ENCODE results near the gene MAPKBP1.

MAPKBP1 gene

DNA sequence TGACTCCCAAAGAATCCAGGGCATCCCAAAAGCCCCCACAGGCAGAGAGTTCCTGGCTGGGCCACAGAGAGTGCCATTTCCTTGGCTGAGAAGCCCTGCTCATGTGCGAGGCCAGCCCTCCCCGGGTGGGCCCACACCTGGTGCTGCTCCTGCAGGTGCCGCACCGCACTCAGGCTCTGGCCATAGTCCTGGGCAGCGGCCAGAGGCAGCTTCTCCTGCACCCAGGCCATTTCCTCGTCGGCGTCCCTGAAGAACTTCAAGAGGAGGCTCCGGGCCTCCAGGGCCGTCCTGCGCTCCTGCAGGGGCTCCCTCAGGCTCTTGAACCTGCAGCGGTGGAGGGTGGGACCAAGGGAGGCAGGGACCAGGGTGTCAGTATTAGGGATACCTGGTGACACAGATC is 82.4 kb downstream of the MAPKBP1 start:
- TF ChIP-seq, protein P1, sequence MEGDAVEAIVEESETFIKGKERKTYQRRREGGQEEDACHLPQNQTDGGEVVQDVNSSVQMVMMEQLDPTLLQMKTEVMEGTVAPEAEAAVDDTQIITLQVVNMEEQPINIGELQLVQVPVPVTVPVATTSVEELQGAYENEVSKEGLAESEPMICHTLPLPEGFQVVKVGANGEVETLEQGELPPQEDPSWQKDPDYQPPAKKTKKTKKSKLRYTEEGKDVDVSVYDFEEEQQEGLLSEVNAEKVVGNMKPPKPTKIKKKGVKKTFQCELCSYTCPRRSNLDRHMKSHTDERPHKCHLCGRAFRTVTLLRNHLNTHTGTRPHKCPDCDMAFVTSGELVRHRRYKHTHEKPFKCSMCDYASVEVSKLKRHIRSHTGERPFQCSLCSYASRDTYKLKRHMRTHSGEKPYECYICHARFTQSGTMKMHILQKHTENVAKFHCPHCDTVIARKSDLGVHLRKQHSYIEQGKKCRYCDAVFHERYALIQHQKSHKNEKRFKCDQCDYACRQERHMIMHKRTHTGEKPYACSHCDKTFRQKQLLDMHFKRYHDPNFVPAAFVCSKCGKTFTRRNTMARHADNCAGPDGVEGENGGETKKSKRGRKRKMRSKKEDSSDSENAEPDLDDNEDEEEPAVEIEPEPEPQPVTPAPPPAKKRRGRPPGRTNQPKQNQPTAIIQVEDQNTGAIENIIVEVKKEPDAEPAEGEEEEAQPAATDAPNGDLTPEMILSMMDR (IDR thresholded peaks at IDR 0.05; ENCODE audit: low read length, missing control alignments), result no peak
- DNase-seq (ENCODE audit: low read depth), result no peak
- no peak overlapping the region for H3K4me3 ChIP-seq (replicated peaks; ENCODE audit: low read depth, low read length)

- TF ChIP-seq, protein P1 (IDR thresholded peaks at IDR 0.05; ENCODE audit: low read length, missing control alignments), result no peak
- no peak for DNase-seq (ENCODE audit: low read depth)
- no peak overlapping the region for H3K4me3 ChIP-seq (replicated peaks; ENCODE audit: low read depth, low read length)
Measured at GRCh38 chr15:41857316-41857715, 83.0 kb downstream of the MAPKBP1 start.

GRCh38 chr15:41858756-41859155 is 84.5 kb downstream of the MAPKBP1 start:
- DNase-seq (ENCODE audit: low read depth), result no peak
- TF ChIP-seq, protein P1 (IDR thresholded peaks at IDR 0.05; ENCODE audit: low read length, missing control alignments), result no peak
- H3K4me3 ChIP-seq (replicated peaks; ENCODE audit: low read depth, low read length), result no peak overlapping the region

DNA sequence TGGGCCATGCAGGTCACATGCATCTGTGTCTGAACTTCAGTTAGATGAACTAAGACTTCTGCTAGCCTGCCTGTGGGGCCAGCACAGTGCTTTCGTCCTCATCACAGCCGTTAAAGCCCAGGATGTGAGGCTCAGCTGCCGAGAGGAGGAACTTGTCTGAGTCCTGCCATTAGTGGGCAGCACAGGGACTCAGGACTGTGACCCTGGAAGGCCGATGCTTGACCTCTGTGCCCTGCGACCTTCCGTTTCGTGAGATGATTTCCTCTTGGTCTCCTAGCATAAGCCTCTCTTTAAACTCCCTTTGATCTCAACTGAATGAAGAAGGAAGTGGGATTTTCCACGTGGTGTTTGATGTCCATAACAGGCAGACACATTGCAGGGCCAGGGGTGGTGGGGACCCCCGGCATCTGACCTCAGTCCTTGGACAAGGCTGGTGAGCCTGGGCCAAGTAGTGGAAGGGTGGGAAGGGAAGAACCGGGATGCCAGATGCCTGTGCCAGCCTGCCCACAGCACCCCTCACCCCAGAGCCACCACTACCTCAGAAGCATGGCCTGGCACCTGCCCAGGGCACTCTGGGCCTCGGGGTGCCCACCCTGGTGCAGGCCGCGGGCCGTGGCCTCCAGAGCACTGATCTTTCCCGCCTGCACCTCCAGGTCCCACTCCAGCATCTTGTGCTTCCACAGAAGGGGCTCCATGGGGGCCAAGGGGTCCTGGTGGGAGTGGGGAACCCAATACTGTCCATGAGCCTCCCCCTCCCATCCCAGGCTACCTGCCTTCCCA is 86.0 kb downstream of the MAPKBP1 start:
- TF ChIP-seq, protein P1 (IDR thresholded peaks at IDR 0.05; ENCODE audit: low read length, missing control alignments), result peak; percentile 15
- no peak for DNase-seq (ENCODE audit: low read depth)
- H3K4me3 ChIP-seq (replicated peaks; ENCODE audit: low read depth, low read length), result no peak overlapping the region

GRCh38 chr15:41861736-41862356 is 87.6 kb downstream of the MAPKBP1 start:
- DNase-seq (ENCODE audit: low read depth), result no peak
- no peak overlapping the region for H3K4me3 ChIP-seq (replicated peaks; ENCODE audit: low read depth, low read length)
- TF ChIP-seq, protein P1 (IDR thresholded peaks at IDR 0.05; ENCODE audit: low read length, missing control alignments), result no peak

- H3K4me3 ChIP-seq (replicated peaks; ENCODE audit: low read depth, low read length), result no peak overlapping the region
- DNase-seq (ENCODE audit: low read depth), result no peak
- TF ChIP-seq, protein P1 (IDR thresholded peaks at IDR 0.05; ENCODE audit: low read length, missing control alignments), result no peak
Measured at GRCh38 chr15:41862515-41863116, 88.3 kb downstream of the MAPKBP1 start.

All from fibroblast of pulmonary artery (primary cell).